Fibroblast of peridontal ligament (primary cell): ENCODE measurements around the gene PCSK6.

Experiments
- DNase-seq: peaks from one replicate; pipeline ENCODE4 v3.0.0-alpha.2; 2010; ENCODE audit errors: extremely low read depth

PCSK6 gene

GRCh38 chr15:101401286-101401685 is 88.2 kb downstream of the PCSK6 start:
- DNase-seq, result no peak

GRCh38 chr15:101399431-101399830 is 90.1 kb downstream of the PCSK6 start:
- DNase-seq, result no peak

- no peak for DNase-seq
Observed at GRCh38 chr15:101398247-101398646, 91.3 kb downstream of the PCSK6 start.

- no peak for DNase-seq
Observed at GRCh38 chr15:101397521-101398003, 91.9 kb downstream of the PCSK6 start.

- DNase-seq, result no peak
Observed at GRCh38 chr15:101396484-101397261, 92.8 kb downstream of the PCSK6 start.

GRCh38 chr15:101394654-101395053 is 94.9 kb downstream of the PCSK6 start:
- no peak for DNase-seq

GRCh38 chr15:101394056-101394630 is 95.4 kb downstream of the PCSK6 start:
- DNase-seq, result no peak

- DNase-seq, result no peak
Observed at GRCh38 chr15:101393172-101393571, 96.3 kb downstream of the PCSK6 start.

- DNase-seq, result no peak
Observed at GRCh38 chr15:101391981-101392640, 97.4 kb downstream of the PCSK6 start.

- DNase-seq, result no peak
Observed at GRCh38 chr15:101391431-101391830, 98.1 kb downstream of the PCSK6 start.

- DNase-seq, result no peak
Observed at GRCh38 chr15:101390462-101390861, 99.0 kb downstream of the PCSK6 start.

- no peak for DNase-seq
Observed at GRCh38 chr15:101390060-101390459, 99.4 kb downstream of the PCSK6 start.

- no peak for DNase-seq
Observed at GRCh38 chr15:101389362-101389761, 100.1 kb downstream of the PCSK6 start.

- DNase-seq, result no peak
Observed at GRCh38 chr15:101388046-101388445, 101.5 kb downstream of the PCSK6 start.

- no peak for DNase-seq
Observed at GRCh38 chr15:101387574-101387973, 101.9 kb downstream of the PCSK6 start.

GRCh38 chr15:101386967-101387366 is 102.5 kb downstream of the PCSK6 start:
- DNase-seq, result no peak

- no peak for DNase-seq
Observed at GRCh38 chr15:101386006-101386405, 103.5 kb downstream of the PCSK6 start.

- DNase-seq, result no peak
Observed at GRCh38 chr15:101384276-101384675, 105.2 kb downstream of the PCSK6 start.

GRCh38 chr15:101382544-101382943 is 107.0 kb downstream of the PCSK6 start:
- no peak for DNase-seq

GRCh38 chr15:101381671-101382212 is 107.8 kb downstream of the PCSK6 start:
- DNase-seq, result no peak

- no peak for DNase-seq
Observed at GRCh38 chr15:101380146-101380545, 109.4 kb downstream of the PCSK6 start.

GRCh38 chr15:101379647-101380046 is 109.9 kb downstream of the PCSK6 start:
- DNase-seq, result no peak

- DNase-seq, result no peak
Observed at GRCh38 chr15:101378879-101379278, 110.6 kb downstream of the PCSK6 start.
